Caco-2 (cell line): ENCODE measurements around the gene QPCTL. TPM values are rescaled to one million over a fixed set of nuclear protein-coding genes. Genes with fewer than 3 reads are reported as not detected.

Source experiments
- BruUV-seq: library from RNA; stranded (reverse); fragments of 400-500 nt; replicated peaks from 2 replicates; lab custom pipeline; 2021; lab: Mats Ljungman, UMichigan
- CTCF ChIA-PET: fragments of 300-600 bp; sonication (Branson Sonifier 250); formaldehyde crosslinking; loops from one replicate; lab custom pipeline; 2022; ENCODE audit warnings: antibody characterized with exemption; lab: Charles Lee
- POLR2A ChIA-PET: fragments of 300-600 bp; sonication (Branson Sonifier 250); formaldehyde crosslinking; loops from one replicate; lab custom pipeline; 2022; ENCODE audit warnings: antibody characterized with exemption; lab: Charles Lee
- DNase-seq, 2 experiments: peaks; one replicate each; pipeline versions ENCODE4 v3.0.0 to v3.0.0-alpha.2; 2020 to 2022
- H3K27me3 ChIP-seq: replicated peaks from 2 replicates; pipeline ENCODE4 v1.6.0; 2011; ENCODE audit warnings: low read length; ENCODE audit not compliant: control insufficient read depth, insufficient read depth
- H3K36me3 ChIP-seq: 2 replicates; pipeline ENCODE4 v1.5.1; 2011; ENCODE audit warnings: low read length; ENCODE audit not compliant: control insufficient read depth, insufficient read depth
- H3K4me1 ChIP-seq: fragments of 250-450 bp; sonication (Bioruptor Pico); 2 replicates; pipeline ENCODE4 v1.5.1; 2020; ENCODE audit warnings: mild to moderate bottlenecking
- H3K4me3 ChIP-seq: 2 replicates; pipeline ENCODE4 v1.5.1; 2011; ENCODE audit warnings: low read depth, mild to moderate bottlenecking, control low read depth, low read length
- H3K9me3 ChIP-seq: fragments of 250-450 bp; sonication (Bioruptor Pico); 2 replicates; pipeline ENCODE4 v1.5.1; 2020; ENCODE audit warnings: mild to moderate bottlenecking, moderate library complexity
- H3K27ac Mint-ChIP-seq: one replicate; pipeline ENCODE4 v1.8.0; 2022; ENCODE audit warnings: mixed read lengths; ENCODE audit not compliant: unreplicated experiment
- H3K27me3 Mint-ChIP-seq: one replicate; pipeline ENCODE4 v1.8.0; 2022; ENCODE audit warnings: mixed read lengths; ENCODE audit not compliant: insufficient read depth, unreplicated experiment
- H3K36me3 Mint-ChIP-seq: one replicate; pipeline ENCODE4 v1.8.0; 2022; ENCODE audit warnings: mild to moderate bottlenecking, mixed read lengths; ENCODE audit not compliant: insufficient read depth, unreplicated experiment
- H3K4me1 Mint-ChIP-seq: one replicate; pipeline ENCODE4 v1.8.0; 2022; ENCODE audit warnings: low read depth, mixed read lengths; ENCODE audit not compliant: unreplicated experiment
- H3K4me3 Mint-ChIP-seq: one replicate; pipeline ENCODE4 v1.8.0; 2022; ENCODE audit warnings: mild to moderate bottlenecking, moderate library complexity, mixed read lengths; ENCODE audit not compliant: unreplicated experiment
- H3K9me3 Mint-ChIP-seq: one replicate; pipeline ENCODE4 v1.8.0; 2022; ENCODE audit warnings: mixed read lengths; ENCODE audit not compliant: unreplicated experiment
- CTCF ChIP-seq, 2 experiments: fragments of 200-600 bp in 1 of 2; IDR thresholded peaks; 1 replicate in 1 of 2; 2 replicates in 1 of 2; pipeline versions ENCODE4 v1.5.1 to v1.8.0; 2011 to 2022; ENCODE audit warnings: antibody characterized with exemption in 1 of 2, control low read depth in 1 of 2, inconsistent platforms in 1 of 2, low read depth in 1 of 2, low read length in 1 of 2, mild to moderate bottlenecking in 1 of 2, moderate library complexity in 1 of 2; ENCODE audit not compliant: insufficient read depth in 1 of 2, severe bottlenecking in 1 of 2, unreplicated experiment in 1 of 2
- intact Hi-C: fragments of 100-400 bp; cut with micrococcal nuclease; formaldehyde crosslinking; loops from one replicate; pipeline ENCODE4 v1.10.0; 2022; ENCODE audit not compliant: unreplicated experiment
- total RNA-seq: library from RNA; stranded (reverse); gene quantifications from 2 replicates; pipeline ENCODE4 v1.2.3, GENCODE V29; 2022

Gene QPCTL
- total RNA-seq, 1 experiment from 2014 or later = 16.9 TPM

DNA sequence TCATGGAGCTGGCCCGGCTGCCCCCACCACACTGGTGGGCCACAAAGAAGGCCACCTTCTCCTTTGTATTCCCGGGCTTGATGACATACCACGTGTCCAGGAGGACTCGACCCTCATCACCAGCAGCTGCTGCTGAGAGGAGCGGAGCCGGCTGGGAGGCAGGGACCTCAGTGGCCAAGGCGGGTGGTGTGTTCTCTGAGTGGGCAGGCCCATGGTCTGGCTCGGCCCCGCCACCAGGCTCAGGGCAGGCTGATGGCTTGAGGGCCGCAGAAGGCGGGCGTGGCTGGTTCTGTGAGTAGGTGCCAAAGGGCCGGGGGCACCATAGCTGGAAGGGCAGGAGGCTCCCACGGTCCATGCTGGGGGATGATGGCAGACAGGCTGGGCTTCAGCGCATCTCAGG is 20.7 kb downstream of the QPCTL start:
- H3K36me3 ChIP-seq = 0 out of 2 replicates have a peak, but pooled peaks cover 3% of the 10 kb centered on the region
- BruUV-seq = no TSS peak
- intact Hi-C loops = no loop called here
- Mint-ChIP-seq H3K9me3 (no peaks in the 10 kb centered on the region), H3K36me3 (peaks cover 72% of the 10 kb centered on the region), H3K4me3 (no peak overlapping the region), H3K4me1 (peaks cover 11% of the 10 kb centered on the region), H3K27me3 (no peaks in the 10 kb centered on the region), H3K27ac (no peak overlapping the region)
- no peak for TF ChIP-seq CTCF (IDR thresholded peaks at IDR 0.05; ENCODE audit: insufficient read depth in 1 of 2, low read depth in 1 of 2, low read length in 1 of 2, severe bottlenecking in 1 of 2, unreplicated experiment in 1 of 2)
- CTCF ChIA-PET = no interaction called here
- POLR2A ChIA-PET = no interaction called here
- DNase-seq = no peak
- no peak overlapping the region for H3K4me3 ChIP-seq
- no peaks in the 10 kb centered on the region for H3K27me3 ChIP-seq
- no peaks in the 10 kb centered on the region for H3K9me3 ChIP-seq
- H3K4me1 ChIP-seq = peaks cover 10% of the 10 kb centered on the region

GRCh38 chr19:45715139-45715538 is 22.7 kb downstream of the QPCTL start:
- no peak for DNase-seq
- Histone ChIP-seq H3K4me3 (no peak overlapping the region), H3K36me3 (peaks cover 3% of the 10 kb centered on the region; the same call in 1 of the 2 replicates), H3K27me3 (no peaks in the 10 kb centered on the region), H3K4me1 (peaks cover 14% of the 10 kb centered on the region), H3K9me3 (no peaks in the 10 kb centered on the region)
- H3K4me3 Mint-ChIP-seq = no peak overlapping the region
- POLR2A ChIA-PET = no interaction called here
- H3K27me3 Mint-ChIP-seq = no peaks in the 10 kb centered on the region
- no peaks in the 10 kb centered on the region for H3K9me3 Mint-ChIP-seq
- intact Hi-C loops = no loop called here
- H3K27ac Mint-ChIP-seq = no peak overlapping the region
- CTCF ChIA-PET = interaction anchor here (0.6 to 2.5 kb wide), 3 partner anchors 15 to 801 kb away, joined by 3 to 8 read pairs (median 3); partner anchors contain the start of genes QPCTL and SNRPD2
- no peak for TF ChIP-seq CTCF (IDR thresholded peaks at IDR 0.05; ENCODE audit: insufficient read depth in 1 of 2, low read depth in 1 of 2, low read length in 1 of 2, severe bottlenecking in 1 of 2, unreplicated experiment in 1 of 2)
- peaks cover 19% of the 10 kb centered on the region for H3K4me1 Mint-ChIP-seq
- peaks cover 71% of the 10 kb centered on the region for H3K36me3 Mint-ChIP-seq
- BruUV-seq = no TSS peak

GRCh38 chr19:45716359-45717130 is 24.1 kb downstream of the QPCTL start:
- intact Hi-C loops = loop anchor here (1.0 kb wide), 3 partner anchors 14 to 54 kb away; partner anchors contain the start of genes FBXO46 and QPCTL
- no peaks in the 10 kb centered on the region for H3K9me3 ChIP-seq
- H3K4me3 ChIP-seq = peak overlapping the region; percentile 64
- CTCF ChIA-PET = interaction anchor here (0.6 to 2.1 kb wide), 11 partner anchors 13 to 165 kb away, joined by 3 to 44 read pairs (median 6); partner anchors contain the start of genes DMPK, FBXO46, QPCTL and SIX5
- no peak for TF ChIP-seq CTCF (IDR thresholded peaks at IDR 0.05; ENCODE audit: insufficient read depth in 1 of 2, low read depth in 1 of 2, low read length in 1 of 2, severe bottlenecking in 1 of 2, unreplicated experiment in 1 of 2)
- Mint-ChIP-seq H3K9me3 (no peaks in the 10 kb centered on the region), H3K27me3 (no peaks in the 10 kb centered on the region), H3K4me1 (peaks cover 19% of the 10 kb centered on the region), H3K27ac (peak overlapping the region; percentile 96), H3K4me3 (peak overlapping the region; percentile 95), H3K36me3 (peaks cover 70% of the 10 kb centered on the region)
- BruUV-seq = TSS peak; percentile 83
- peaks cover 14% of the 10 kb centered on the region for H3K4me1 ChIP-seq
- POLR2A ChIA-PET = interaction anchor here (0.5 to 2.5 kb wide), 20 partner anchors 9 to 247 kb away, joined by 3 to 64 read pairs (median 4); partner anchors contain the start of genes DMWD, FBXO46, QPCTL and SIX5
- peaks cover 3% of the 10 kb centered on the region; the same call in 1 of the 2 replicates for H3K36me3 ChIP-seq
- DNase-seq = peak; percentile 51 to 67
- no peaks in the 10 kb centered on the region for H3K27me3 ChIP-seq
